Stimulated activated CD4-positive, alpha-beta T cell treated with anti-CD3 and anti-CD28 coated beads, Interleukin-12 subunit alpha, Interleukin-12 subunit beta, amount 100 ng/mL, for 4 hours (primary cell): Measurements from ENCODE around the gene LRCH1.

Experiments used
- DNase-seq: peaks from one replicate; pipeline ENCODE4 v3.0.0-alpha.2; 2020

The LRCH1 gene

GRCh38 chr13:46562581-46562980 is 9.6 kb downstream of the LRCH1 start:
- DNase-seq: no peak

GRCh38 chr13:46565808-46566750 is 13.1 kb downstream of the LRCH1 start:
- no peak for DNase-seq

GRCh38 chr13:46567671-46568070 is 14.7 kb downstream of the LRCH1 start:
- DNase-seq: no peak

- DNase-seq: no peak
Measured at GRCh38 chr13:46569456-46569855, 16.5 kb downstream of the LRCH1 start.

GRCh38 chr13:46570273-46570672 is 17.3 kb downstream of the LRCH1 start:
- DNase-seq: no peak

GRCh38 chr13:46571189-46571908 is 18.4 kb downstream of the LRCH1 start:
- no peak for DNase-seq

GRCh38 chr13:46571909-46572595 is 19.1 kb downstream of the LRCH1 start:
- DNase-seq: no peak

GRCh38 chr13:46572752-46573431 is 19.9 kb downstream of the LRCH1 start:
- DNase-seq: no peak

GRCh38 chr13:46575301-46575771 is 22.4 kb downstream of the LRCH1 start:
- DNase-seq: no peak

GRCh38 chr13:46575818-46576221 is 22.9 kb downstream of the LRCH1 start:
- no peak for DNase-seq

GRCh38 chr13:46576762-46577161 is 23.8 kb downstream of the LRCH1 start:
- no peak for DNase-seq

- no peak for DNase-seq
Measured at GRCh38 chr13:46577696-46578589, 25.0 kb downstream of the LRCH1 start.

- no peak for DNase-seq
Measured at GRCh38 chr13:46578590-46578975, 25.6 kb downstream of the LRCH1 start.

GRCh38 chr13:46580362-46580839 is 27.4 kb downstream of the LRCH1 start:
- DNase-seq: no peak

- no peak for DNase-seq
Measured at GRCh38 chr13:46582190-46582589, 29.2 kb downstream of the LRCH1 start.

GRCh38 chr13:46586751-46587514 is 34.0 kb downstream of the LRCH1 start:
- no peak for DNase-seq

GRCh38 chr13:46587807-46588418 is 34.9 kb downstream of the LRCH1 start:
- no peak for DNase-seq

GRCh38 chr13:46592385-46592784 is 39.4 kb downstream of the LRCH1 start:
- DNase-seq: no peak

- peak; percentile 27 for DNase-seq
Measured at GRCh38 chr13:46593398-46593797, 40.4 kb downstream of the LRCH1 start.

- DNase-seq: no peak
Measured at GRCh38 chr13:46594374-46595078, 41.6 kb downstream of the LRCH1 start.
